H1 (cell line): ENCODE data around the gene RPUSD1. TPM values are rescaled to one million over a fixed set of nuclear protein-coding genes. Genes with fewer than 3 reads are reported as not detected.
A peak's percentile ranks its signal among the peaks of the same experiment; 100 is the strongest.

ENCODE experiments used
- ASH2L ChIP-seq: fragments of 200-600, 300-600 bp; sonication (generic); IDR thresholded peaks from one replicate; pipeline ENCODE4 v1.7.1; 2017; ENCODE audit warnings: low read length
- CBX8 ChIP-seq: fragments of 300-800, 300-1000 bp; sonication (generic); IDR thresholded peaks from 2 replicates; pipeline ENCODE4 v1.7.1; 2016; ENCODE audit warnings: low read depth, low read length, borderline replicate concordance
- CREB1 ChIP-seq: IDR thresholded peaks from 2 replicates; pipeline ENCODE4 v1.6.1; 2012; ENCODE audit warnings: inconsistent platforms
- FOSL1 ChIP-seq: IDR thresholded peaks from 2 replicates; pipeline ENCODE4 v1.6.1; 2011; ENCODE audit warnings: mild to moderate bottlenecking, low read depth, low read length, moderate library complexity; ENCODE audit not compliant: insufficient read depth
- GABPA ChIP-seq: IDR thresholded peaks from 2 replicates; pipeline ENCODE4 v1.6.1; 2011; ENCODE audit warnings: mild to moderate bottlenecking, low read length, moderate library complexity, borderline replicate concordance; ENCODE audit not compliant: insufficient read depth
- JUN ChIP-seq: IDR thresholded peaks from 2 replicates; pipeline ENCODE4 v1.6.1; 2011; ENCODE audit warnings: low read depth, mild to moderate bottlenecking, improper control_type of control experiment, low read length
- JUND ChIP-seq: IDR thresholded peaks from 2 replicates; pipeline ENCODE4 v1.6.1; 2011; ENCODE audit warnings: mild to moderate bottlenecking, improper control_type of control experiment, low read length
- NRF1 ChIP-seq: IDR thresholded peaks from 2 replicates; pipeline ENCODE4 v1.6.1; 2011; ENCODE audit warnings: mild to moderate bottlenecking, low read depth, low read length, improper control_type of control experiment
- RBBP5 ChIP-seq: IDR thresholded peaks from 2 replicates; pipeline ENCODE4 v1.7.1; 2012; ENCODE audit warnings: low read depth, mild to moderate bottlenecking, inconsistent platforms, low read length, moderate library complexity, borderline replicate concordance
- SIN3A ChIP-seq, 2 experiments: IDR thresholded peaks in 1 of 2; conservative IDR thresholded peaks in 1 of 2; 2 replicates each; pipeline ENCODE4 v1.6.1; 2011 to 2012; ENCODE audit warnings: low read length in 2 of 2, improper control_type of control experiment in 1 of 2, low read depth in 1 of 2, mild to moderate bottlenecking in 1 of 2
- TCF12 ChIP-seq: IDR thresholded peaks from 2 replicates; pipeline ENCODE4 v1.6.1; 2011; ENCODE audit warnings: low read depth, mild to moderate bottlenecking, low read length
- TEAD4 ChIP-seq: IDR thresholded peaks from 2 replicates; pipeline ENCODE4 v1.6.1; 2012; ENCODE audit warnings: low read depth, low read length, inconsistent platforms, mixed read lengths
- polyA plus RNA-seq, 7 experiments: library from polyadenylated mRNA; depleted of rRNA in 3 of 7; stranded (reverse) in 5 of 7; unstranded in 2 of 7; fragments of >200 nt in 5 of 7; fragments of 200-250 nt in 2 of 7; gene quantifications; 1 replicate in 5 of 7; 2 replicates in 1 of 7; 4 replicates in 1 of 7; pipeline versions ENCODE4 v1.2.1 to v1.2.3, GENCODE V29; 2011 to 2013; ENCODE audit warnings: missing spikeins in 2 of 7, mixed read lengths in 2 of 7
- total RNA-seq: library from RNA; stranded (reverse); fragmentation: NEBNext Ultra II Directional; extraction: Animal tissue kit (Norgen Biotek cat#: 25700); gene quantifications from 2 replicates; pipeline ENCODE4 v1.2.1, GENCODE V29; 2021
- TF ChIP-seq, protein P1 (sequence below): IDR thresholded peaks from 2 replicates; pipeline ENCODE4 v1.6.1; 2011; ENCODE audit warnings: low read depth, mild to moderate bottlenecking, low read length; ENCODE audit not compliant: insufficient read depth

Gene RPUSD1
- total and polyA plus RNA-seq, 2 of the 8 experiments (the other 6 are each of a cell fraction or from before 2014, with no cell fraction given), result 32.2 to 61.8 TPM

- TF ChIP-seq SIN3A (conservative IDR thresholded peaks at IDR 0.05 in 1 of 2, IDR thresholded peaks at IDR 0.05 in 1 of 2; ENCODE audit: low read depth in 1 of 2, low read length in 2 of 2) (peak in 1 of 2 experiments; percentile 57; a peak in 1 of 4 replicates), NRF1 (no peak), JUN (no peak), FOSL1 (0 out of 2 replicates have a peak, but pooled peaks have one; percentile 11), CREB1 (no peak; the same call in 1 of the 2 replicates), RBBP5 (no peak), CBX8 (no peak), TCF12 (no peak), TEAD4 (no peak), JUND (no peak), GABPA (0 out of 2 replicates have a peak, but pooled peaks have one; percentile 15), ASH2L (no peak)
- TF ChIP-seq, protein P1, sequence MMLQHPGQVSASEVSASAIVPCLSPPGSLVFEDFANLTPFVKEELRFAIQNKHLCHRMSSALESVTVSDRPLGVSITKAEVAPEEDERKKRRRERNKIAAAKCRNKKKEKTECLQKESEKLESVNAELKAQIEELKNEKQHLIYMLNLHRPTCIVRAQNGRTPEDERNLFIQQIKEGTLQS, result no peak
Measured at GRCh38 chr16:788399-789126, 382 bp upstream of the RPUSD1 start, which contains the start of gene CHTF18 (continued).
